SK-N-SH treated with all-trans-retinoic acid at 6 μM for 48 hours (cell line): ENCODE results near the gene GPR12.

Experiments
- ATAC-seq: fragments of 200-7000 bp; cut with Tn5 transposase; 3 replicates; pipeline ENCODE4 v1.9.1; 2020; ENCODE audit warnings: mild to moderate bottlenecking, moderate library complexity
- ARNTL ChIP-seq: fragments of 450-650 bp; formaldehyde crosslinking; IDR thresholded peaks from 2 replicates; pipeline ENCODE4 v1.5.0; 2020; ENCODE audit warnings: low read depth, mild to moderate bottlenecking, moderate library complexity, borderline replicate concordance
- BACH2 ChIP-seq: fragments of 250-450 bp; sonication (Bioruptor Pico); IDR thresholded peaks from 2 replicates; pipeline ENCODE4 v1.9.0; 2021; ENCODE audit warnings: mild to moderate bottlenecking, borderline replicate concordance
- CREB5 ChIP-seq: fragments of 250-450 bp; sonication (Bioruptor Pico); IDR thresholded peaks from 2 replicates; pipeline ENCODE4 v1.5.1; 2020; ENCODE audit warnings: low read depth, mild to moderate bottlenecking, moderate library complexity
- ESRRG ChIP-seq: fragments of 250-450 bp; sonication (Bioruptor Pico); IDR thresholded peaks from 2 replicates; pipeline ENCODE4 v1.6.1; 2021; ENCODE audit warnings: mild to moderate bottlenecking
- GLIS3 ChIP-seq: fragments of 250-450 bp; sonication (Bioruptor Pico); IDR thresholded peaks from 2 replicates; pipeline ENCODE4 v1.5.0; 2020; ENCODE audit warnings: mild to moderate bottlenecking, moderate library complexity
- ISL1 ChIP-seq: fragments of 250-450 bp; sonication (Bioruptor Pico); IDR thresholded peaks from 2 replicates; pipeline ENCODE4 v2.1.2; 2022; ENCODE audit warnings: mild to moderate bottlenecking, moderate library complexity
- OSR1 ChIP-seq: fragments of 250-450 bp; sonication (Bioruptor Pico); IDR thresholded peaks from 2 replicates; pipeline ENCODE4 v1.8.0; 2022; ENCODE audit warnings: moderate library complexity, mild to moderate bottlenecking, inconsistent platforms
- PATZ1 ChIP-seq: fragments of 250-450 bp; sonication (Bioruptor Pico); IDR thresholded peaks from 2 replicates; pipeline ENCODE4 v1.8.0; 2020; ENCODE audit warnings: mild to moderate bottlenecking, moderate library complexity, borderline replicate concordance
- PPARA ChIP-seq: fragments of 250-450 bp; sonication (Bioruptor Pico); IDR thresholded peaks from 2 replicates; pipeline ENCODE4 v1.5.0; 2020; ENCODE audit warnings: mild to moderate bottlenecking, borderline replicate concordance
- RARB ChIP-seq: fragments of 250-450 bp; sonication (Bioruptor Pico); IDR thresholded peaks from 2 replicates; pipeline ENCODE4 v1.8.0; 2021; ENCODE audit warnings: mild to moderate bottlenecking, moderate library complexity
- TCF4 ChIP-seq: fragments of 250-450 bp; sonication (Bioruptor Pico); IDR thresholded peaks from 2 replicates; pipeline ENCODE4 v1.8.0; 2021; ENCODE audit warnings: mild to moderate bottlenecking, moderate library complexity, borderline replicate concordance
- TOX ChIP-seq: fragments of 250-450 bp; sonication (Bioruptor Pico); IDR thresholded peaks from 2 replicates; pipeline ENCODE4 v1.8.0; 2021; ENCODE audit warnings: mild to moderate bottlenecking, moderate library complexity, borderline replicate concordance
- ZC3H10 ChIP-seq: fragments of 250-450 bp; sonication (Bioruptor Pico); IDR thresholded peaks from 2 replicates; pipeline ENCODE4 v1.5.1; 2021; ENCODE audit warnings: mild to moderate bottlenecking, moderate library complexity
- ZFP3 ChIP-seq: fragments of 250-450 bp; sonication (Bioruptor Pico); IDR thresholded peaks from 2 replicates; pipeline ENCODE4 v1.5.0; 2020; ENCODE audit warnings: mild to moderate bottlenecking, moderate library complexity
- ZFP30 ChIP-seq: fragments of 450-650 bp; formaldehyde crosslinking; IDR thresholded peaks from 2 replicates; pipeline ENCODE4 v1.5.0; 2022; ENCODE audit warnings: mild to moderate bottlenecking, moderate library complexity
- ZNF565 ChIP-seq: fragments of 450-650 bp; formaldehyde crosslinking; conservative IDR thresholded peaks from 2 replicates; pipeline ENCODE4 v1.5.0; 2020; ENCODE audit warnings: low read depth, mild to moderate bottlenecking, moderate library complexity
- ZNF8 ChIP-seq: fragments of 450-650 bp; formaldehyde crosslinking; IDR thresholded peaks from 2 replicates; pipeline ENCODE4 v1.5.0; 2020; ENCODE audit warnings: mild to moderate bottlenecking, moderate library complexity
- TF ChIP-seq, protein P1 (sequence below): fragments of 250-450 bp; sonication (Bioruptor Pico); IDR thresholded peaks from 2 replicates; pipeline ENCODE4 v1.5.0; 2020; ENCODE audit warnings: mild to moderate bottlenecking, moderate library complexity
- TF ChIP-seq, protein P2 (sequence below): fragments of 250-450 bp; sonication (Bioruptor Pico); IDR thresholded peaks from 2 replicates; pipeline ENCODE4 v1.5.1; 2021; ENCODE audit warnings: mild to moderate bottlenecking, moderate library complexity

The GPR12 gene

GRCh38 chr13:26779321-26779720, 18.7 kb upstream of the GPR12 start:
- no peak for ATAC-seq
- TF ChIP-seq ISL1 (CRISPR knock-in tag) (no peak), PPARA (no peak), RARB (CRISPR knock-in tag) (no peak), ZC3H10 (CRISPR knock-in tag) (no peak), BACH2 (no peak), OSR1 (CRISPR knock-in tag) (no peak), ARNTL (CRISPR knock-in tag) (no peak), ZFP30 (CRISPR knock-in tag) (no peak), CREB5 (CRISPR knock-in tag) (no peak), PATZ1 (CRISPR knock-in tag) (no peak)
- TF ChIP-seq, protein P1, sequence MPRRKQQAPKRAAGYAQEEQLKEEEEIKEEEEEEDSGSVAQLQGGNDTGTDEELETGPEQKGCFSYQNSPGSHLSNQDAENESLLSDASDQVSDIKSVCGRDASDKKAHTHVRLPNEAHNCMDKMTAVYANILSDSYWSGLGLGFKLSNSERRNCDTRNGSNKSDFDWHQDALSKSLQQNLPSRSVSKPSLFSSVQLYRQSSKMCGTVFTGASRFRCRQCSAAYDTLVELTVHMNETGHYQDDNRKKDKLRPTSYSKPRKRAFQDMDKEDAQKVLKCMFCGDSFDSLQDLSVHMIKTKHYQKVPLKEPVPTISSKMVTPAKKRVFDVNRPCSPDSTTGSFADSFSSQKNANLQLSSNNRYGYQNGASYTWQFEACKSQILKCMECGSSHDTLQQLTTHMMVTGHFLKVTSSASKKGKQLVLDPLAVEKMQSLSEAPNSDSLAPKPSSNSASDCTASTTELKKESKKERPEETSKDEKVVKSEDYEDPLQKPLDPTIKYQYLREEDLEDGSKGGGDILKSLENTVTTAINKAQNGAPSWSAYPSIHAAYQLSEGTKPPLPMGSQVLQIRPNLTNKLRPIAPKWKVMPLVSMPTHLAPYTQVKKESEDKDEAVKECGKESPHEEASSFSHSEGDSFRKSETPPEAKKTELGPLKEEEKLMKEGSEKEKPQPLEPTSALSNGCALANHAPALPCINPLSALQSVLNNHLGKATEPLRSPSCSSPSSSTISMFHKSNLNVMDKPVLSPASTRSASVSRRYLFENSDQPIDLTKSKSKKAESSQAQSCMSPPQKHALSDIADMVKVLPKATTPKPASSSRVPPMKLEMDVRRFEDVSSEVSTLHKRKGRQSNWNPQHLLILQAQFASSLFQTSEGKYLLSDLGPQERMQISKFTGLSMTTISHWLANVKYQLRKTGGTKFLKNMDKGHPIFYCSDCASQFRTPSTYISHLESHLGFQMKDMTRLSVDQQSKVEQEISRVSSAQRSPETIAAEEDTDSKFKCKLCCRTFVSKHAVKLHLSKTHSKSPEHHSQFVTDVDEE (CRISPR knock-in tag): no peak
- TF ChIP-seq, protein P2, sequence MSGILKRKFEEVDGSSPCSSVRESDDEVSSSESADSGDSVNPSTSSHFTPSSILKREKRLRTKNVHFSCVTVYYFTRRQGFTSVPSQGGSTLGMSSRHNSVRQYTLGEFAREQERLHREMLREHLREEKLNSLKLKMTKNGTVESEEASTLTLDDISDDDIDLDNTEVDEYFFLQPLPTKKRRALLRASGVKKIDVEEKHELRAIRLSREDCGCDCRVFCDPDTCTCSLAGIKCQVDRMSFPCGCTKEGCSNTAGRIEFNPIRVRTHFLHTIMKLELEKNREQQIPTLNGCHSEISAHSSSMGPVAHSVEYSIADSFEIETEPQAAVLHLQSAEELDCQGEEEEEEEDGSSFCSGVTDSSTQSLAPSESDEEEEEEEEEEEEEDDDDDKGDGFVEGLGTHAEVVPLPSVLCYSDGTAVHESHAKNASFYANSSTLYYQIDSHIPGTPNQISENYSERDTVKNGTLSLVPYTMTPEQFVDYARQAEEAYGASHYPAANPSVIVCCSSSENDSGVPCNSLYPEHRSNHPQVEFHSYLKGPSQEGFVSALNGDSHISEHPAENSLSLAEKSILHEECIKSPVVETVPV: no peak

- no peak for ATAC-seq
- TF ChIP-seq TCF4 (no peak), RARB (CRISPR knock-in tag) (no peak), ZFP3 (CRISPR knock-in tag) (no peak)
Observed at GRCh38 chr13:26772531-26772930, 11.9 kb upstream of the GPR12 start.

DNA sequence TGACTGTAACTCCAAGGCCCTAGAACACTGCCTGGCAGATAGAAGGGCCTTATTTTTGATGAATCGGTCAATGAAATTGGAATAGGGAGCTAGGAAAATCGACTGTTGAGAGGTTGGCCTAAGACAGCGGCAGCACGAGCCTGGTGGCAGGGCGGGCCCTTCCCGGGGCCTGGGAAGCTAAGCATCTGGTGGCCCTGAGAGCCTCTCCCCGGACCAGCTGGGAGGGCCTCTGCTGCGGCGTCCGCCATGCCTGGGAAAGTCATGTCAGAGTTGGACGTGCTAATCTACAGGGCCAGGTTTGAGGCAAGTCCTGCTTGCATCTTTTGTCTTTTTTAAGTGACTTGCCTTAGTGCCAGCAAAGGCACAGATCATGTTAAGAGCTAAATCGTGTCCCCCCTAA, 11.2 kb upstream of the GPR12 start:
- no peak for ATAC-seq
- no peak for TF ChIP-seq ZNF565 (CRISPR knock-in tag)
- TF ChIP-seq ESRRG (CRISPR knock-in tag): no peak

DNA sequence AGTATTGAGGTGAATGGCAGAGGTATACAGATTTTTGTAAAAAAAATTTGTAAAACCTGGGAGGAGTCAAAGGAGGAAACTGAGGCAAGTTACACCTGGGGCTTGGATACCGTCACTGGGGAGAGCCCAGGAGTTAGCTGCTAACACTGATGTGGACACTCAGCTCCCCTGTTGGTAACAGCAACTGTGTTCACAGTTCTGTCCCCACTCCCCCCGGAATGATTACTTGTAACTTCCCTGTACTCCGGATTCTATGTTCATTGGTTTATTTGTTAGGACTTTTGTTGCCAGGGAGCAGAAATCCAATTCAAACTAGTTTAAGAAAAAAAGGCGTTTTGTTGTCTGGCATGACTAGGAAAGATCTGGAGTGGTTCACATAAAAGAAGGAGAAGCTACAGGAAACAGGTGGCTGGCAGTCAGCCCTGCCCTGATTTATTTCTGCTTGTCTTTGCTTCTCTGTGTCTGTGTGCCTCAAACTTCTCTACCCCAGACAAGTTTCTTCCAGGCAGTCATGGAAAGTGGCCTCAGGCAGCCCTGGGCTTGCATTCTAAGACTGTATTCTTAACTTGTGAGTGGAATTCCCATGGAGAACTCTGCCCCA, 2.3 kb upstream of the GPR12 start:
- no peak for ATAC-seq

More for the DNA sequence above, 2.3 kb upstream of the GPR12 start:
- no peak for TF ChIP-seq ZNF8 (CRISPR knock-in tag)
- TF ChIP-seq RARB (CRISPR knock-in tag): no peak
- no peak for TF ChIP-seq ZFP30 (CRISPR knock-in tag)
- TF ChIP-seq ZNF565 (CRISPR knock-in tag): no peak
- TF ChIP-seq, protein P2: no peak
- no peak for TF ChIP-seq GLIS3 (CRISPR knock-in tag)
- no peak for TF ChIP-seq TOX
- TF ChIP-seq BACH2: no peak
- no peak for TF ChIP-seq OSR1 (CRISPR knock-in tag)
- TF ChIP-seq ARNTL (CRISPR knock-in tag): no peak
